Right cardiac atrium (tissue), 5 donors: ENCODE measurements around the gene USP2. TPM values are rescaled to one million over a fixed set of nuclear protein-coding genes. Genes with fewer than 3 reads are reported as not detected.

Experiments
- ATAC-seq, 2 donors: fragments of 200-7000 bp; cut with Tn5 transposase; one replicate each; pipeline versions ENCODE4 v1.8.0 to v1.9.1; 2020; ENCODE audit warnings: moderate library complexity in 2 of 2, mild to moderate bottlenecking in 1 of 2
- DNase-seq, 3 donors: peaks; one replicate each; pipeline ENCODE4 v3.0.0-alpha.2; 2020
- H3K27ac ChIP-seq: one replicate; pipeline ENCODE4 v1.5.1; 2013; ENCODE audit warnings: mild to moderate bottlenecking, low read length, control low read depth, moderate library complexity
- H3K27me3 ChIP-seq: one replicate; pipeline ENCODE4 v1.6.1; 2013; ENCODE audit not compliant: control insufficient read depth, insufficient read depth
- H3K4me1 ChIP-seq: one replicate; pipeline ENCODE4 v1.6.1; 2013; ENCODE audit warnings: low read length; ENCODE audit not compliant: control insufficient read depth, insufficient read depth
- H3K4me3 ChIP-seq: one replicate; pipeline ENCODE4 v1.5.1; 2013; ENCODE audit warnings: low read length, control low read depth
- H3K9me3 ChIP-seq: one replicate; pipeline ENCODE4 v1.6.1; 2013; ENCODE audit warnings: low read length; ENCODE audit not compliant: control insufficient read depth
- WGBS: extraction: QIAGEN DNeasy Blood & Tissue Kit; methylation state at CpG from one replicate; pipeline ENCODE4 v1.1.7; 2013; 5-methylcytosine and 5-hydroxymethylcytosine counted together
- intact Hi-C, 4 donors: fragments of 100-400 bp; cut with DNase I; formaldehyde crosslinking; loops; one replicate each; pipeline versions ENCODE4 v1.11.0 to v1.14.0; 2022 to 2023
- polyA plus RNA-seq: library from polyadenylated mRNA; stranded (reverse); fragments of 200-250 nt; gene quantifications from one replicate; pipeline ENCODE4 v1.2.3, GENCODE V29; 2013
- total RNA-seq, 4 donors: library from RNA; stranded (reverse); fragmentation: NEBNext Ultra II Directional; extraction: Animal tissue kit (Norgen Biotek cat#: 25700); gene quantifications; one replicate each; pipeline ENCODE4 v1.2.1, GENCODE V29; 2021
- donor health status: healthy with polysubstance abuse.
- donor health status: DM: no; HTN: yes; CAD: no.
- donor health status: DM: no; HTN: no; CAD: no.
- donor health status: DM: no; HTN: yes; CAD: no; lungs with severe emphysema.
- donor health status: DM: yes; HTN: yes; CAD: no.

The USP2 gene
- total and polyA plus RNA-seq, 5 donors, result 57.1 to 98.4 (median 93.1) TPM

GRCh38 chr11:119318240-119319135 is 63.0 kb downstream of the USP2 start:
- H3K27me3 ChIP-seq, result no peaks in the 10 kb centered on the region
- no peaks in the 10 kb centered on the region for H3K9me3 ChIP-seq
- H3K4me3 ChIP-seq, result no peak overlapping the region
- DNase-seq, result peak; percentile 50 to 70 (median 69)
- 47% methylated on average over 22 of the region's 22 CpGs for WGBS
- peak; percentile 2 to 35 for ATAC-seq
- H3K27ac ChIP-seq, result peak overlapping the region; percentile 90
- peaks cover 13% of the 10 kb centered on the region for H3K4me1 ChIP-seq
- intact Hi-C loops, result loop anchor here in 1 of 4 donors (10.0 kb wide), 1 partner anchor 114 kb away; the partner anchor contains the start of gene CBL

GRCh38 chr11:119317592-119318239 is 63.8 kb downstream of the USP2 start:
- Histone ChIP-seq H3K27me3 (no peaks in the 10 kb centered on the region), H3K9me3 (no peaks in the 10 kb centered on the region), H3K4me3 (peak overlapping the region; percentile 80), H3K4me1 (peaks cover 13% of the 10 kb centered on the region), H3K27ac (peak overlapping the region; percentile 90)
- WGBS, result 40% methylated on average over 14 of the region's 14 CpGs
- intact Hi-C loops, result loop anchor here in 1 of 4 donors (10.0 kb wide), 1 partner anchor 113 kb away; the partner anchor contains the start of gene CBL
- ATAC-seq (no peak), DNase-seq (no peak)

- Histone ChIP-seq H3K27ac (peak within 1 kb of the TSS; percentile 90), H3K4me1 (peaks cover 13% of the 10 kb centered on the region), H3K9me3 (no peaks in the 10 kb centered on the region), H3K4me3 (peak within 1 kb of the TSS; percentile 80), H3K27me3 (no peaks in the 10 kb centered on the region)
- DNase-seq, result peak; percentile 75 to 87 (median 80)
- 1% methylated on average over 73 of the region's 74 CpGs for WGBS
- intact Hi-C loops, result loop anchor here in 1 of 4 donors (10.0 kb wide), 1 partner anchor 112 kb away; the partner anchor contains the start of gene CBL
- peak; percentile 13 to 40 for ATAC-seq
Measured at GRCh38 chr11:119316729-119317591, 64.5 kb downstream of the USP2 start, which contains the start of gene MCAM. TSS of gene MCAM (minus strand) at chr11:119317130. CDS start at chr11:119317101, 29 bp downstream.

- H3K9me3 ChIP-seq, result no peaks in the 10 kb centered on the region
- peaks cover 13% of the 10 kb centered on the region for H3K4me1 ChIP-seq
- peak overlapping the region; percentile 81 for H3K27ac ChIP-seq
- intact Hi-C loops, result loop anchor here in 1 of 4 donors (10.0 kb wide), 1 partner anchor 111 kb away; the partner anchor contains the start of gene CBL
- DNase-seq (peak; percentile 75 to 91 (median 86)), ATAC-seq (peak; percentile 2 to 31)
- no peaks in the 10 kb centered on the region for H3K27me3 ChIP-seq
- peak overlapping the region; percentile 80 for H3K4me3 ChIP-seq
- WGBS, result under 1% methylated on average over 46 of the region's 46 CpGs
Measured at GRCh38 chr11:119316016-119316728, 65.3 kb downstream of the USP2 start.

GRCh38 chr11:119315131-119316015 is 66.1 kb downstream of the USP2 start:
- peak; percentile 6 to 47 for ATAC-seq
- intact Hi-C loops, result loop anchor here in 1 of 4 donors (10.0 kb wide), 1 partner anchor 111 kb away; the partner anchor contains the start of gene CBL
- peak; percentile 49 to 79 (median 72) for DNase-seq
- Histone ChIP-seq H3K4me3 (peak overlapping the region; percentile 80), H3K4me1 (peaks cover 13% of the 10 kb centered on the region), H3K9me3 (no peaks in the 10 kb centered on the region), H3K27ac (peak overlapping the region; percentile 81), H3K27me3 (no peaks in the 10 kb centered on the region)
- WGBS, result 11% methylated on average over 29 of the region's 29 CpGs

- H3K27me3 ChIP-seq, result no peaks in the 10 kb centered on the region
- H3K4me1 ChIP-seq, result peaks cover 10% of the 10 kb centered on the region
- peak overlapping the region; percentile 81 for H3K27ac ChIP-seq
- 65% methylated on average over 18 of the region's 18 CpGs for WGBS
- DNase-seq (peak in 1 of 3 donors; percentile 51), ATAC-seq (no peak)
- H3K4me3 ChIP-seq, result peak overlapping the region; percentile 80
- no peaks in the 10 kb centered on the region for H3K9me3 ChIP-seq
- intact Hi-C loops, result loop anchor here in 1 of 4 donors (10.0 kb wide), 1 partner anchor 110 kb away; the partner anchor contains the start of gene CBL
Measured at GRCh38 chr11:119314726-119315125, 66.8 kb downstream of the USP2 start.

- no peak for ATAC-seq
Measured at GRCh38 chr11:119310682-119311052, 70.8 kb downstream of the USP2 start.

GRCh38 chr11:119309953-119310681 is 71.4 kb downstream of the USP2 start:
- WGBS, result 74% methylated on average over 17 of the region's 17 CpGs
- H3K9me3 ChIP-seq, result no peaks in the 10 kb centered on the region
- intact Hi-C loops, result loop anchor here in 1 of 4 donors (10.0 kb wide), 1 partner anchor 105 kb away; the partner anchor contains the start of gene CBL
- no peaks in the 10 kb centered on the region for H3K27me3 ChIP-seq
- H3K4me3 ChIP-seq, result no peak overlapping the region
- H3K4me1 ChIP-seq, result no peaks in the 10 kb centered on the region
- DNase-seq (no peak), ATAC-seq (no peak)
- H3K27ac ChIP-seq, result no peak overlapping the region

More at GRCh38 chr11:119310682-119311052, 70.8 kb downstream of the USP2 start:
- H3K9me3 ChIP-seq, result no peaks in the 10 kb centered on the region
- DNase-seq, result peak in 2 of 3 donors; percentile 60 to 62
- H3K27ac ChIP-seq, result no peak overlapping the region
- H3K27me3 ChIP-seq, result no peaks in the 10 kb centered on the region
- H3K4me3 ChIP-seq, result no peak overlapping the region
- intact Hi-C loops, result loop anchor here in 1 of 4 donors (10.0 kb wide), 1 partner anchor 106 kb away; the partner anchor contains the start of gene CBL
- 64% methylated on average over 20 of the region's 20 CpGs for WGBS
- no peaks in the 10 kb centered on the region for H3K4me1 ChIP-seq
